Measurements from ENCODE around the gene UMODL1. TPM values are rescaled to one million over a fixed set of nuclear protein-coding genes. Genes with fewer than 3 reads are reported as not detected.

UMODL1 gene
- total and polyA plus RNA-seq, 2 donors (not counting 3 experiments of a cell fraction or from before 2014, with no cell fraction given): not detected

GRCh38 chr21:42188663-42189062 is 117.5 kb downstream of the UMODL1 start:
- dilution Hi-C loops (cut with MboI; ENCODE audit: extremely low pct_ligation_motif_present, low sequenced_read_pairs): no loop called here
- no peak overlapping the region for H3K4me2 ChIP-seq (ENCODE audit: insufficient read depth, low read length)
- no peak overlapping the region for H3K27ac ChIP-seq (ENCODE audit: insufficient read depth, low read depth, low read length)
- DNase-seq (ENCODE audit: low read depth, low spot score) (no peak), FAIRE-seq (no peak)
- no peaks in the 10 kb centered on the region for H4K20me1 ChIP-seq (replicated peaks; ENCODE audit: control insufficient read depth, extremely low read depth, insufficient read depth, low read length)
- CTCF ChIA-PET: interaction anchor here (1.2 to 1.3 kb wide), 2 partner anchors 24 to 52 kb away, joined by 3 to 5 read pairs; no protein-coding TSS in a partner anchor
- peaks cover 0 to 5% of the 10 kb centered on the region in 2 experiments for H3K27me3 ChIP-seq (ENCODE audit: control insufficient read depth in 2 of 2, insufficient read depth in 2 of 2, low read length in 2 of 2)
- H3K4me3 ChIP-seq (replicated peaks in 1 of 3; ENCODE audit: insufficient read depth in 1 of 3, low read depth in 1 of 3, low read length in 3 of 3): no peak overlapping the region
- H3K9me3 ChIP-seq (replicated peaks; ENCODE audit: control insufficient read depth, insufficient read depth, low read length): no peaks in the 10 kb centered on the region
- peaks cover 8% of the 10 kb centered on the region for H3K4me1 ChIP-seq (ENCODE audit: control insufficient read depth, extremely low read depth, insufficient read depth, low read length)
- BruUV-seq (replicated peaks): no TSS peak
- no peak overlapping the region for H3K9ac ChIP-seq (replicated peaks; ENCODE audit: extremely low read depth, insufficient read depth, low read length)
- H3K79me2 ChIP-seq (ENCODE audit: control insufficient read depth, insufficient read depth, low read length): no peaks in the 10 kb centered on the region
- POLR2A ChIA-PET: no interaction called here
- no peak for TF ChIP-seq CTCF (IDR thresholded peaks at IDR 0.05; ENCODE audit: extremely low read depth in 1 of 2, insufficient read depth in 1 of 2, low read depth in 1 of 2, low read length in 2 of 2)
- no peak for TF ChIP-seq EZH2 (IDR thresholded peaks at IDR 0.05; ENCODE audit: borderline replicate concordance, low read depth, low read length, severe bottlenecking)
- no peak for TF ChIP-seq MYC (IDR thresholded peaks at IDR 0.05; ENCODE audit: low read depth, low read length)
- TF ChIP-seq POLR2A (IDR thresholded peaks at IDR 0.05; ENCODE audit: low read depth, low read length): no peak
- TF ChIP-seq POLR2AphosphoS5 (IDR thresholded peaks at IDR 0.05; ENCODE audit: insufficient read depth, low read depth, low read length): no peak
- no peak for TF ChIP-seq MAX (IDR thresholded peaks at IDR 0.05; ENCODE audit: insufficient read depth, insufficient read length)
- no peak for TF ChIP-seq GATA2 (IDR thresholded peaks at IDR 0.05; ENCODE audit: insufficient read depth, insufficient read length, low read depth, low read length)
- TF ChIP-seq FOS (IDR thresholded peaks at IDR 0.05; ENCODE audit: borderline replicate concordance, insufficient read depth, low read length): no peak
- no peak for TF ChIP-seq JUN (IDR thresholded peaks at IDR 0.05; ENCODE audit: borderline replicate concordance, insufficient read depth, insufficient read length, low read depth)
- intact Hi-C loops (cut with micrococcal nuclease): no loop called here
- H3K36me3 ChIP-seq (ENCODE audit: control insufficient read depth in 2 of 2, extremely low read depth in 1 of 2, insufficient read depth in 2 of 2, low read length in 2 of 2): no peaks in the 10 kb centered on the region
- H2AFZ ChIP-seq (ENCODE audit: low read depth, low read length): no peak overlapping the region
- no peaks in the 10 kb centered on the region for H3K9me1 ChIP-seq (replicated peaks; ENCODE audit: control insufficient read depth, extremely low read depth, insufficient read depth, low read length)

Data from endothelial cell of umbilical vein (primary cell).